Effector memory CD8-positive, alpha-beta T cell (primary cell): Measurements from ENCODE around the gene CLEC18B.
"Not testable (repeated sequence)": the region's sequence is repeated elsewhere in the genome, so short reads cannot be mapped to it uniquely, and the experiment has no call there.

ENCODE experiments used
- ATAC-seq: fragments of 150-1000 bp; cut with Tn5 transposase; replicated peaks from 2 replicates; pipeline ENCODE4 v1.10.0; 2021; ENCODE audit warnings: mild to moderate bottlenecking, moderate library complexity
- DNase-seq, 3 experiments: peaks; one replicate each; pipeline ENCODE4 v3.0.0; 2021
- H3K27ac Mint-ChIP-seq, 2 donors: one replicate each; pipeline ENCODE4 v1.8.0; 2022; ENCODE audit warnings: mild to moderate bottlenecking in 2 of 2, mixed read lengths in 2 of 2, moderate library complexity in 2 of 2
- H3K27me3 Mint-ChIP-seq, 2 donors: one replicate each; pipeline ENCODE4 v1.8.0; 2022; ENCODE audit warnings: mixed read lengths in 2 of 2
- H3K36me3 Mint-ChIP-seq: one replicate; pipeline ENCODE4 v1.8.0; 2022; ENCODE audit warnings: mild to moderate bottlenecking, moderate library complexity, mixed read lengths; ENCODE audit not compliant: insufficient read depth
- H3K4me1 Mint-ChIP-seq, 2 donors: one replicate each; pipeline ENCODE4 v1.8.0; 2022; ENCODE audit warnings: low read depth in 2 of 2, mixed read lengths in 2 of 2
- H3K4me3 Mint-ChIP-seq, 2 donors: one replicate each; pipeline ENCODE4 v1.8.0; 2022; ENCODE audit warnings: mild to moderate bottlenecking in 2 of 2, mixed read lengths in 2 of 2, moderate library complexity in 2 of 2
- H3K9me3 Mint-ChIP-seq, 2 donors: one replicate each; pipeline ENCODE4 v1.8.0; 2022; ENCODE audit warnings: mixed read lengths in 2 of 2

CLEC18B gene

GRCh38 chr16:74372953-74373846, 48.1 kb downstream of the CLEC18B start:
- Mint-ChIP-seq H3K36me3 (no peaks in the 10 kb centered on the region), H3K27me3 (no peaks in the 10 kb centered on the region), H3K4me1 (no peaks in the 10 kb centered on the region), H3K4me3 (no peak overlapping the region), H3K9me3 (no peaks in the 10 kb centered on the region), H3K27ac (peak overlapping the region in 1 of 2 donors; percentile 20)
- DNase-seq (no peak), ATAC-seq (no peak)

- peaks cover 7% of the 10 kb centered on the region for H3K36me3 Mint-ChIP-seq
- H3K9me3 Mint-ChIP-seq: no peaks in the 10 kb centered on the region
- H3K27ac Mint-ChIP-seq: peak overlapping the region in 1 of 2 donors; percentile 0
- ATAC-seq: no peak
- H3K4me3 Mint-ChIP-seq: no peak overlapping the region
- H3K4me1 Mint-ChIP-seq: peaks cover 3% of the 10 kb centered on the region in 2 donors
- DNase-seq: no peak
- no peaks in the 10 kb centered on the region for H3K27me3 Mint-ChIP-seq
Observed at GRCh38 chr16:74372369-74372768, 48.9 kb downstream of the CLEC18B start.

- not testable (repeated sequence) for H3K9me3 Mint-ChIP-seq
Observed at GRCh38 chr16:74370338-74371135, 50.7 kb downstream of the CLEC18B start.

GRCh38 chr16:74368002-74368911, 53.0 kb downstream of the CLEC18B start:
- H3K9me3 Mint-ChIP-seq: not testable (repeated sequence)
- H3K27ac Mint-ChIP-seq: peak overlapping the region; percentile 94 to 97

More at GRCh38 chr16:74370338-74371135, 50.7 kb downstream of the CLEC18B start:
- peak overlapping the region in 1 of 2 donors; percentile 32 for H3K27ac Mint-ChIP-seq
- H3K4me3 Mint-ChIP-seq, H3K27me3 Mint-ChIP-seq, DNase-seq, ATAC-seq, H3K36me3 Mint-ChIP-seq: not testable (repeated sequence)
- peaks cover 7 to 15% of the 10 kb centered on the region in 2 donors for H3K4me1 Mint-ChIP-seq

GRCh38 chr16:74367469-74368001, 53.7 kb downstream of the CLEC18B start:
- ATAC-seq (peak; percentile 43), DNase-seq (peak in 1 of 3 experiments; percentile 2)
- H3K27me3 Mint-ChIP-seq, H3K36me3 Mint-ChIP-seq, H3K9me3 Mint-ChIP-seq: not testable (repeated sequence)
- Mint-ChIP-seq H3K27ac (peak overlapping the region; percentile 94 to 97), H3K4me1 (peaks cover 9 to 22% of the 10 kb centered on the region in 2 donors), H3K4me3 (peak overlapping the region; percentile 90 to 96)

More at GRCh38 chr16:74368002-74368911, 53.0 kb downstream of the CLEC18B start:
- H3K4me3 Mint-ChIP-seq: peak overlapping the region; percentile 90 to 96
- ATAC-seq (peak; percentile 92), DNase-seq (peak; percentile 97 to 100 (median 99))
- peaks cover 9 to 22% of the 10 kb centered on the region in 2 donors for H3K4me1 Mint-ChIP-seq
- H3K36me3 Mint-ChIP-seq, H3K27me3 Mint-ChIP-seq: not testable (repeated sequence)

- Mint-ChIP-seq H3K27ac (peak overlapping the region in 1 of 2 donors; percentile 19), H3K4me1 (peaks cover 12 to 19% of the 10 kb centered on the region in 2 donors), H3K36me3 (peaks cover 41% of the 10 kb centered on the region)
- DNase-seq, ATAC-seq, H3K9me3 Mint-ChIP-seq, H3K4me3 Mint-ChIP-seq, H3K27me3 Mint-ChIP-seq: not testable (repeated sequence)
Observed at GRCh38 chr16:74361646-74362610, 59.4 kb downstream of the CLEC18B start.
